ENCODE results near the gene UBB.
A peak's percentile ranks its signal among the peaks of the same experiment; 100 is the strongest.
"Not testable (repeated sequence)": the region's sequence is repeated elsewhere in the genome, so short reads cannot be mapped to it uniquely, and the experiment has no call there.

Gene UBB

GRCh38 chr17:16374146-16374938 lies 6.5 kb upstream of the UBB start:
- no peak for DNase-seq

- peak in 6 of 58 donors; percentile 19 to 81 (median 31) for DNase-seq
Observed at GRCh38 chr17:16377941-16378341, 3.0 kb upstream of the UBB start.

GRCh38 chr17:16378636-16379282 lies 2.1 kb upstream of the UBB start:
- DNase-seq = peak in 1 of 58 donors; percentile 36

GRCh38 chr17:16379654-16380053 lies 1.2 kb upstream of the UBB start:
- no peak for DNase-seq

- DNase-seq = no peak
Observed at GRCh38 chr17:16381496-16381820, 567 bp downstream of the UBB start.

GRCh38 chr17:16383216-16383615 lies 2.3 kb downstream of the UBB start:
- no peak for DNase-seq

GRCh38 chr17:16383772-16384287 lies 2.9 kb downstream of the UBB start:
- no peak for DNase-seq

- no peak for DNase-seq
Observed at GRCh38 chr17:16384557-16384956, 3.7 kb downstream of the UBB start.

GRCh38 chr17:16386126-16386507 lies 5.2 kb downstream of the UBB start:
- not testable (repeated sequence) for DNase-seq

- no peak for DNase-seq
Observed at GRCh38 chr17:16391451-16391850, 10.6 kb downstream of the UBB start.

GRCh38 chr17:16392491-16392890 lies 11.6 kb downstream of the UBB start:
- not testable (repeated sequence) for DNase-seq

GRCh38 chr17:16395887-16396286 lies 15.0 kb downstream of the UBB start:
- DNase-seq = peak in 1 of 58 donors; percentile 23

- DNase-seq = peak in 4 of 58 donors; percentile 23 to 38 (median 34)
Observed at GRCh38 chr17:16396693-16397092, 15.8 kb downstream of the UBB start.

- peak in 2 of 58 donors; percentile 19 to 42 for DNase-seq
Observed at GRCh38 chr17:16398270-16399267, 17.7 kb downstream of the UBB start.

- not testable (repeated sequence) for DNase-seq
Observed at GRCh38 chr17:16403847-16404246, 23.0 kb downstream of the UBB start.

GRCh38 chr17:16406742-16407674 lies 26.1 kb downstream of the UBB start:
- peak in 4 of 58 donors; percentile 25 to 75 (median 30) for DNase-seq

GRCh38 chr17:16407911-16408588 lies 27.2 kb downstream of the UBB start:
- peak in 33 of 58 donors; percentile 16 to 65 (median 36) for DNase-seq

GRCh38 chr17:16415031-16415924 lies 34.4 kb downstream of the UBB start, which contains the start of gene TRPV2:
Gene TRPV2, plus strand, starts transcription at chr17:16415571. Its CDS starts 2,098 bp downstream, at chr17:16417669.
- peak in 1 of 58 donors; percentile 44 for DNase-seq
